GM18498 (cell line): ENCODE results near the gene MIER3.

Experiments used
- ATAC-seq: cut with Tn5 transposase; IDR thresholded peaks from one replicate; pipeline ENCODE4 v1.9.1; 2021; ENCODE audit warnings: mild to moderate bottlenecking, moderate library complexity; ENCODE audit not compliant: unreplicated experiment

MIER3 gene

DNA sequence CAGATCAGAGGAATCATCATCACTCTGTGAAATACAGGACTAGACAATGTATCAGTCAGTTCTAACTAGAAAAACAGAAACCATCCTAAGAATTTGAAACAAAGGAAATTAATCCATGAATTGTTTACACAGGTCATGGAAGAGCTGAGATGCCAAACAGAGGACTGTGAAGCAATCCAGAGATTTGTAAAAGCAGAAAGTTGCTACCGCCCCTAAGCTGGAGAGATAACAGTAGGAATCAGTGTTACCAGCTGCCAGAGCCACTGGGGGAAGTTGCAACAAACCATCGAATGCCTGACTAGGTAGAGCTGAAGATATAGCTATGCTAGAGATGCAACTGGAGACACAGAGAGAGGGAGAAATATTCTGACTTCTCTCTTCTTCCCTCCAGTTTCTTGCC, 10.4 kb upstream of the MIER3 start:
- ATAC-seq = no peak

DNA sequence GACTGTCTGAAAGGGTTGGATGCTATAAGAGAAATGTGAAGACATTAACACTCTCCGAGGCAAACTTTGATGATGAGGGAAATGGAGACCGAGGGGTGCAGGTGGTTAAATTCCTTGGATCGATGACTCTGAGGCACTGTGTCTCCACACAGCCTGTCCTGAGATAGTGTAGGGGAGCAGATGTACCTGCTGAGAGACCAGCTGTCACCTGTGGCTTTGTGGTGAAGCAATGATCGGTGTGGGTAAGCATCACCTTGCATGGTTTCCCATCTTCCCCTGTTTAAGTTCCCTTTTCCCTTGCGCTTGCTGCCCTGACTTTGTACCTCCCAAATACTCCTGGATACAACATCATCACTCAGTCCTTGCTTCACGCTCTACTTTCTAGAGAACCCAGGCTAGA, 9.8 kb upstream of the MIER3 start:
- ATAC-seq = no peak

DNA sequence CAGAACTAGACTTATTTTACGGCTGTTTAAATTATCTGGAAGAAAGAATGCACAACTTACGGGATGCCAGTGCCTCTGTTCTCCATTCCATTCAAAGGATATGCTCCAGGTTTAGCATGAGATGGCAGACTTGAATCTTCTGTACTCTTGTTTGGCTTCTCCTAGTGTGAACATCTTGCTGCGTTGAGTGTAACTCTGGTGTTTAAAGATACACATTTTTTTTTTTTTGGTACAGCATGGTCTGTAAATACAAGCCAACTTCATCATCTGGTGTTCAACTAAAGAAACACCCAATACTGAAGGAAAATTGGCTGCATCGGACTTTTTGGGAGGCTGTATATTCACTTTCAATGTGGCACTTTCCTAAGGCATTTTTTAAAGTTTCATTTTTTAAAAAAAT, 7.4 kb upstream of the MIER3 start:
- ATAC-seq = no peak

DNA sequence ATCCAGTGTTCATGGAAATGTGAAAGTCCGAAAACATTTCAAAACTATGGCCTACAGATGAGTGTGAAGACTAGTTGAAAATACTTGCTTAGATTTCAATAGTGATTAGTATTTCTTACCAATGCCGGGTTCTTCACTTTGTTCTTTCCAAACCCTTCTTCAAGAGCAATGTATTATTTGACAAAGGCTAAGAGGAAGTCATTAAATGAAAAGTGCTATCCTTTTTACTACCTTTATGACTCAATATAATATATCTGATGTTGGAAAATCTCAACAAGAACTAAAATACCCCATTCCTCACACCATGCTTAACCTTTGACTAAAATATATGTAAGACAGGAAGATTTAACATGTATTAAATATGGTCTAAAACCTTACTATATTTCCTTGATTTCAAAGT, 6.7 kb upstream of the MIER3 start:
- ATAC-seq = no peak

DNA sequence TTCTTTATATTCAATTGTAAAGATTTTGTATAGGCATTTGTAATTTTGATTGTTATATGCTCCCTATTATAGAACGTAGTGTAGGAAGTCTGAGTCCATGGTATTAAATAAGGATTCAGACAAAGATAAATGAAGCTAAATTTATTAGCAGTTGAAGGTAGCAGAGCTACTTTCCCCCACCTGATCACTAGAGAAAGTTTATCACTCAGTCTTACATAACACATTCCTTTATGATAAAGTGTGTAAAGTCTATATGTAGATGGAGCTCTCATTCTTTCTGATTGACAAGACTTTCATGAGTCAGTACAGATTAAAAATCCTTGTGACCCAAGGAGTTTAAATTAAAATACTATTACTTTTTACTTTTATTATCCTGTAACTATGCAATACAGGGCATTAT, 2.3 kb upstream of the MIER3 start:
- no peak for ATAC-seq

DNA sequence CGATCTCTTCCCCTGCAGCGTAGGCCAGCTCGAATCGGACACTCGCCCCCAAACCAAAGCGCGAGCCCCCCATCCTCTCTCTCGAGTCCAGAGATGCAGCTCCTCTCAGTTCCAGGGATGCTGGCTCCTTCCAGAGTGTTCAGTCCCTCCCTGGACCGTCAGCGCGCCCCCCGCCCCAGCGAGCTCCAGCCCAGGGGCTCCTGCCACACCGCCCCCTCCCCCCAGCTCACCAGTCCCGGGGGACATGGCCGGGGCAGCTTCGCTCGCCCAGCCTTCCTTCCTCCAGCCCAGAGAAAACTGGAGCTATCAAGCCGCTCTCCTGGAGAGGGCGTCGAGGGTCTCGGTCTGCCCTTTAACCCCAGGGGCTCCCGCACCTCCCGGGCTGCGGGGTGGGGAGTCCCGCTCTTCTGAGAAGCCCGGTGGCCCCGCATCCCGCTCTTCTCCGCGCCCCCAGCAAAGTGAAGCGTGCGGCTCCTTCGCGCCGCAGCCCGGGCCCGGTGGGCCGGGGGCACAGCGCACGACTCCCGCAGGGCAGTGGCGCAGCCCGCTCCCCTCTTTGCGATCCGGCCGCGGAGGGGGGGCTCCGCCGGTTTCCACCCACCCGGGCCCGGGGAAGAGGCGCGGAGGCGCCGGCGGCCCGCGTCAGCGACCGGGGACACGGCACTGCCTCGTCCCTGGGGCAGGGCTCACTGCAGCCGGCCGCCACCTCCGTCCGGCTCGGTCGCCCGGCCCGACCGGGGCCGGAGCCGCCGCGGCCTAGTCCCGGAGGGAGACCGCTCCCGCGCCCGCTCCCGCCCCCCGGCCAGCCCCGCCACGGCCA, 587 bp downstream of the MIER3 start:
- peak; percentile 60 for ATAC-seq

DNA sequence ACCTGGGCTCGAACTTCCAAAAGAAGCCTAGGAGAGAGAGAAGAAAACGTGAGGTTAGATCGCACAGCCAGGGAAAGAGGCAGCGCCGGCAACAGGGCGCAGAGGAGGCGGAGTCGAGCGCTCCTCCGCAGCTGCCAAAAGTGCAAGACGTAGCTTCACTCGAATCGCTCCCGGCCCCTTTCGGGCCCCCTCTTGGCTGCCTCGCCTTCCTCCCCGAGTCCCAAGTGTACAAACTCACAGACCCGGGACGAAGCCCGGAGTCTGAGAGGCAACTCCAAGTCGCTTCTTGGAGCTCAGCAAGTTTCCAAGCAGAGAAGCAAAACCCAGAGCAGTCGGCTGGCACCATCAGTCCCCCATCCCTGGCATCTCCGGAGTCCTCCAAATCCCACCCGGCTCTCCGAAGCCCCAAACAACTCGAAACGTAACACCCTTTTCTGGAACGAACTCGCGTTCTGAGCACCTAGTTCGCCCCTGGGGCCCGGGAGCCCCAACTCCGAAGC, 1.2 kb downstream of the MIER3 start:
- peak; percentile 49 for ATAC-seq

DNA sequence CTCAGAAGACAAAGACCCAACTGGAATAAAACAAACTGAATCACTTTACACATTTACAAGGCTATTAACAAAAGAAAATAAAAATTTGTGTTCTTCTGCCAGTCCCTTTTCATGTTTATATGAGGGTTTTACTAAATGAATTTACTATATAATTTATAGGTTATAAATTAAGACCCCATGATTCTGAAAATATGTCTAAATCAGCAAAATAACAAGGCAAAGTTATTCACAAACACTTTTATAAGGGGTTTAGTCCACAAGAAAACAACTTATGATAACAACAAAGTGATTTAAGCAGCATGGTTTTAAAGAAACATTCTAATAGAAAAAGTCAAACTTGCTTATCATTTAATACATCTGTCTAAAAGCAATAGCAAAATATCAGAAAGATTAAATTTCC, 4.9 kb downstream of the MIER3 start:
- ATAC-seq = no peak

DNA sequence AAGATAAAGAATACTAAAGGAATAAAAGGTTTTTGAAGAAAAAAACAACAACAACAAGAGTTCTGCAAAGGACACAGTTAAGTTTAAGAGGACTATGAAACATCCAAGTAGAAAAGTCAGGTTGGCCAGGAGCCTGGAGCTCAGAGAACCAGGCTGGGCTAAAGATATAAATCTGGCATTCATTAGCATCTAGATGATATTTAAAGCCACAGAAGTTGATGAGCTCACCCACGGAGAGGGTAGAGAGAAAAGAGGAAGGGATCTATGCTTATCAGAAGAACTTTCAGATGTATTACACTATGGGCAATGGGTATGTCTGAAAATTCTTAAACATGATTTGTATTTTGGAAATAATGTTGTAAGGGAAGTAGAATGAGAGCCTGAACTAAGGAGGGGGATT, 9.9 kb downstream of the MIER3 start:
- ATAC-seq = no peak

DNA sequence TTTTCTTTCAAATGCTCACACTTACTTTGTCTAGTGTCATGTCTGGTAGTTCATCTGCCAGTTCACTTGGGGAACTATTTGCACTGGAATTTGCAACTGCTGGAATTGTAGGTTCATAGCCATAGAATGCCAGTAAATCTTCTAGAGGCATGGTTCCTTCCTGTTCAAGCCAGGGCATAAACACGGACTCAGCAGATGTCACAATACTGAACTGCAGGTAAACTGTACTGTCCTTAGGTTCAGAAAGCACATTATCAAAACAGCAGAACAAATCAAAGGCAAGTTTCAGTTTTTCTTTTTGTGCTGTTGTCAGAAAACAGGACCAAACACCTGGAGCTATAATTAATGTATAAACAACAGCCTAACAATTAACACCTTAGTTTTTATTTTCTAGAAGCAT, 13.1 kb downstream of the MIER3 start:
- no peak for ATAC-seq

DNA sequence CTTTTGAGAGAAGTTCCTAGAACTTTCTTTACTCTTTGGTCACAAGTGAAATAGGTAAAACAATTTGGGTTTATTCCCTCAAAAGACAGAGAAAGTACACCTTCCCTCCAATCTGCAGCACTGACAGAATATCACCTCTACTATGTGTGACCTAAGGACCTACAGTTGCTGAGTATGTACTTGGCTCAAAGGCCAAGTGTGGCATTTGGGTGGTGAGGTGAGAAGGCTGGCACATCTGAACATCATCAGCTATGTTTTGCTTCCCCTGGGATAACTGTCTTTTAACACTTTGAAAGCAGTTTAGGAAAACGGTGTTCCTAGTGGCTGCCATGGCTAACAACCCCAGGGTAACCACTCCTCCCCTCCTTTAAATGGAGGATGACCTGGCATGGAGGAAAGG, 17.6 kb downstream of the MIER3 start:
- ATAC-seq = no peak

DNA sequence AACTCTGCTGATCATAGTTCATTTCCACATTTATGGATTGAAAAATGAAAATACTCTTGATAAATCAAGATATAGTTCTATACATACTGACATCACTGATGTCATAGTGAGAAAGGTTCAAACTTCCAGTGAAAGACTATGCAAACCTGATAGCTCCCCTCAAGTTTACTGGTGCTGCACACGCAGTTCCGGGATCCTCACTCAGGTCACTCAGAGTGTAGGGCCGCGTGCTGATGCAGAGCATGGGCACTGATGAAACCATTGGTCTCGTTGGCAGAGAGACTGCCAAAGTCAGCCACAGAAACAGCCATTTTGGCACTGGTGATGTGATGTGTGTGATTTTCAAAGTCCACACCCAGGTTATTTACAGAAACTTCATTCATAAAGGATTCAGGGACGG, 29.0 kb downstream of the MIER3 start:
- ATAC-seq = no peak

DNA sequence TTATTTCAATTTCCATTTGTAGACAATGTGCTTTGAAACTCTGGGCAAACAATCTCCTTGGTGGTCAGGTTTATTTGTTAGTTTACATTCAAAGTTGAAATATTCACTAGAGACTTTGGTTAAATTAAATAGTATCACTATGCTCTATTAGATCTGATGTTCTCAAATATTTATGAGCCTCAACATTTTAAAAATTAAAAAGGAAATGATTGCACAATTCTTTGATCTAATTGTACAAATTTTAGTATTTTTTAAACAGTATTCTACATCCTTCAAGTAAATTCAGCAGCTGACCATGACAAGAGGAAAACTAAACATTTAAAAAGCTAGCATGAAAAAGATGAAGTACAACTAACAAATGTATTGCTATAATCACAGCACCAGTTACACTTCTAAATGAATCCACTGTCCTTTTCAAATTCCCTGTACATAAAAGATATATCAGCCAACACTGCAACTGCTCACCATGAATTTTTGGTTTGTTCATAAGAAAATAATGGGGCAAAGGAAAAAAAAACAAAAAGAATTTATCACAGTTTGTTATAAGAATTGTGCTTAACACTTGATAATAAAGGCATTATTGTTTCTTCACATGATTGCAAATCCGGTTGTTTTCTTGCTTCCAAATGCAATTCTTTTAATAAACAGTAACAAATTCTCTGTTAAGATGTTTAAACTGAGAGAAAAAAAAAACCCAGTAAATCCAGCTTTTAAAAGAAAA, 31.8 kb downstream of the MIER3 start:
- no peak for ATAC-seq

DNA sequence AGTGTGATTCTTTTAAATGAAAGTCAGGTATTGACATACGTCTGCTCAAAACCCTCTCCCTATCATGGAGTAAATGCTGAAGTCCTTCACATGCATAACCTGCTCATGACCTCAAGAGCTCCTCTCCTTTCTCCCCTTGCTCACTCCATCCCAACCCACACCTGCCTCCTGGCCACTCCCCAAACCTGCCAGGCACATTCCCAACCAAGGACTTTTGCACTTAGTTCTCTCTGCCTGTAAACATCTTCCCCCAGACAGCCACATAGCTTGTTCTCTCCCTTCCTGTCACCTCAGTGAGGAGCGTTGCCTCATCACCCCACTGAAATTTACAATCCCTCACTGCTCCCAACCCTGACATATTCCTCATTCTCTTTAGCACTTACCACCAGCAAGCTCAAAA, 33.9 kb downstream of the MIER3 start:
- ATAC-seq = no peak

DNA sequence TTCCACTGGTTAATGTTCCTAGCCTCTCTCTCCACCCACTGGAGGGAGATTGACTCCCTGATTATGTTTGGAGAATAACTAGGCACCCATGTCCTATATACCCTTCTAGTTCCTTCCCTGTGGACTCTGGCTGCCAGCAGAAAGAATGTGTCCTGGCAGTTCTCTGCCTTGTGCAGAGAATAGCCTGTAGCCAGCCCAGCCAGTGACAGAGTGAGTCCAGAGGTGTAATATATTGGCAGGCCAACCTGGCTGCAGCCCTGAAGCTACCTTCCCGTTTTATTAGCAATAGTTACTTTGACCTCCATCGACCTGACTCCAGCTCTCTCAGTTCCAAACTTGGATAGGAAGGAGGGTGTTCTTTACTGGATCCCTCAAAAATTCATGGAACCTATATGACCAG, 34.4 kb downstream of the MIER3 start:
- no peak for ATAC-seq

DNA sequence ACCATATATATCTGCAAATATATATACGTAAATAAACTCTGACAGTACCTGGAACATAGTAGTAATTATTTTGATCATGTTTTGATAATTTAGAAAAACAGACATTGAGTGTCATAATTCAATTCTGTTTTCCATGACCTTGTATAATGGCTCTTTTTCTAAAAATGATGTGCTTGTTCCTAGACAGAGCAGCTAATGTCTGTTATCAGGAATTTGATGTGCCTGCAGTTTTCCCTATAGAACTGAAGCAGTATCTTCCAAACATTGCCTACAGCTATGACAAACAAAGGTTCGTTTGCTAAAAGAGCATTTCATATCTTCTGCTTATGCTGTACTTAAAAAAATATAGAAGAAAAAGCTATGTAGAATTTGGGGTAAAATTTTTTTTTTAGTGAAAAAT, 37.2 kb downstream of the MIER3 start:
- ATAC-seq = no peak

DNA sequence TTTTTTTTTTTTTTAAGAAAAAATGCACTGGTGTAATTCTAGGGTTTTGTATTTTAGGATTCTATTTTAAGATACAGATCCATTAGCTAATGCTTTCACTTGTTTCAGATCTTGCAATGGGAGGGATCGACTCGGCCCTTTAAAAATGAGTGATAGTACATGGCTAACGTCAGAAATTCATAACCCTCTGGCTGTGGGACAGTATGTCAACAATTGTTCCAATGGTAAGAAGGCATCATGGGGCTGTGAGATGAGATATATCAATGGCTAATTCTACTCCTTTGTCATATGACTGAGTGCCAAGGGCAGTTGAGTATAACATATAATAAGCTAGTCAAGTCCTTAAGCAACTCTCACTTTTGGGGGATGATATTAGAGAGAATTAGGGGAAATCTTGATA, 38.2 kb downstream of the MIER3 start:
- ATAC-seq = no peak

DNA sequence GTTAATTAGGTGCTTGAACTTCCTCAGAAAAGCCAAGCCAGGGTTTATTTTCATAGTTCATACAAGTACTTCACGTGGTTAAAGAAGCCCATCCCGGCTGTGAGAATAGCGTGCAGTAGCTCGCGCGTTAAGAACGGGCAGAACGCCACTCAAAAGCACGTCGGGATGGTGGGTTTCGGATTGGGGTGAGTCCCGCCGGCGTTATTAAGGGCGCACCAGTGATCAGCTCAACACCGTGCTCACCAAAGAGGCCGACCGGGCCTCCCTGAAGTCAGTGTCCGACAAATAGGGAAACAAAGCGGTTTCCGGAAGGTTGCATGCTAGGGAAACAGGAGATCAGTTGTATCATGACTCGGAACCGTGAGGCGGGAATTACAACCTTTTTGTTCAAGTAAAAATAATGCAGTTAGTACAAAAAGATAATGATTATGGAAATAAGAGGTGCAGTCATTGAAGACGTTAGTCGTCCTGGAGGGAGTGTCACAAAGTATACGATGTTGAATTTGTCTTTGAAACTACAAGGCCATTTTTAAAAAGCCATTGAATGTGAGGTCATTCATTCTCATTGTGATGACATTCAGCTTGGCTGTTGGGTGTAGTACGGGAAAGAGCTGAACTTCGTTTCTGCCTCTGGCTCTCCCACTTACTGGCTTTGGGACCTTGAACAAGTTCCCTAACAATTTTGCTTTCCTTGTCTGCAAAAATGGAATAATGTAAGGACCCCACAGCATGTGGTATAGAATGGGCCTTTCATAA, 41.5 kb downstream of the MIER3 start:
- ATAC-seq = peak; percentile 29

DNA sequence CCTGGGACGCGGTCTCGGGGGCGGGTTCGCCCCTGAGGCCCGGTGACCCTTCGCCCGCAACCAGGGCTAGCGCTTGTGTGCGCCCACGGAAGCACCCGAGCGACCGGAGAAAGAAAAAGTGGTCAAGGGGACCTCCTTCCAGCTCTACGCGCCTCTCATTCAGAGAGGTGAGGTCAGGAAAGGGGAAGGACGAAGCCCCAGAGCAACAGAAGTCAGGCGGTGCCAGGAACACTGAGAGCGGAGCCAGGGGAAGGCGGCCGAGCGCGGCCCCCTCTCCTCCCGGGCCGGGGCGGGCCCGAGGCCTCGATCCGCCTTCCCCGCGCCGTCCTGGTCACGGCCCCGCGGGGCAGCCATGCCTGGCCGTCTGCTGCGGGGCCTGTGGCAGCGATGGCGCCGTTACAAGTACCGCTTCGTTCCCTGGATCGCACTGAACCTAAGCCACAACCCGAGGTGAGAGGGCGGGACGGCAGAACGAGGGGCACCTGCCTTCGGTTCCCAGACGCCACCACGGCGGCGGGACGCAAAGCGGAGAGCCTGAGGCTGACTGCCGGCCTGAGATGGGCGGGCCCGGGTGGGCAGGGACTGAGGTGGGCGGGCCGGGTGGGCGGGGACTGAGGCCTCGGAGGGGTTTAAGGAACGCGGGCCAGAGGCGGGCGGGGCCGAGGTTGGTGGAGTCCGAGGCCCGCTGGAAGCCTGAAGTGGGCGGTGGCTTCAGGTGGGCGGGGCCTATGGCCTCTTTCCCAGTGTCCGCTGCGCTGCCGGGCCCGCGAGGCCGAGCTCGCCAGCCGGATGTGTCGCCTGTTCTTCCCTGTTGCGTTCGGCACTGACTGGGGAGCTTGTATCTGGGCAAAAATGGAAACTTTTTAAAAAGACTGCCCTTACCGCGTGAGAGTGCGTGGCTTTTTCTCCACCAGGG, 42.4 kb downstream of the MIER3 start, which contains the start of gene SETD9:
Gene SETD9, plus strand, starts transcription at position 303 of the 916 bp plus-strand sequence. Its CDS starts 50 bp downstream, at position 353.
- peak; percentile 86 for ATAC-seq

DNA sequence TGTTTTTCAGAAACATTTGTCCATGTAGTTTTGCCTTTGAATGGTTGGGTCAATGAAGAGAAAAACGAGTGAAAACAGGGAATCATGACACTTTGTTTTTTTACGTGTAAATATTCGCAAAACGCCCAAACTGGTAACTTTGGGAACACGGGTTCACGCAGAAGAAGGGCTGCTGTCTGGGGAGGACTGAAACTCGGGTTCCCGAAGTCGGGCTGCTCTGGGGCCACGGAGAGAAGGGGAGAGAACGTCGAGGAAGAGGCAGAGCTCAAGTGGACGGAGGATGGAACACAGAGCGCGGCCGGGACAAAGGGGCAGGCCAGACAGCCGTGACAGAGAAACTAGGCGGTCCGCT, 43.0 kb downstream of the MIER3 start:
- peak; percentile 41 for ATAC-seq
